Upper lobe of left lung (tissue), 6 donors: ENCODE data around the gene SUFU. TPM values are rescaled to one million over a fixed set of nuclear protein-coding genes. Genes with fewer than 3 reads are reported as not detected.

Experiments
- ATAC-seq, 2 donors: fragments of 200-7000 bp; cut with Tn5 transposase; one replicate each; pipeline ENCODE4 v1.9.1; 2022; ENCODE audit warnings: mild to moderate bottlenecking in 2 of 2, moderate library complexity in 2 of 2; ENCODE audit not compliant: low FRiP score in 2 of 2
- DNase-seq, 2 donors: peaks; one replicate each; pipeline ENCODE4 v3.0.0-alpha.2; 2019 to 2020
- H3K27ac ChIP-seq, 4 donors: fragments of 200-600 bp; sonication (generic); one replicate each; pipeline ENCODE4 v1.5.1; 2016 to 2019
- H3K27me3 ChIP-seq, 4 donors: fragments of 200-600 bp; sonication (generic); one replicate each; pipeline ENCODE4 v1.5.1; 2017 to 2019
- H3K36me3 ChIP-seq, 4 donors: fragments of 200-600 bp; sonication (generic); one replicate each; pipeline ENCODE4 v1.5.1; 2016 to 2019
- H3K4me1 ChIP-seq, 4 donors: fragments of 200-600 bp; sonication (generic); one replicate each; pipeline ENCODE4 v1.5.1; 2018 to 2019
- H3K4me3 ChIP-seq, 4 donors: fragments of 200-600 bp; sonication (generic); one replicate each; pipeline ENCODE4 v1.5.1; 2017 to 2019; ENCODE audit warnings: mild to moderate bottlenecking in 2 of 4, moderate library complexity in 1 of 4
- H3K9me3 ChIP-seq, 4 donors: fragments of 200-600 bp; sonication (generic); one replicate each; pipeline ENCODE4 v1.5.1; 2018 to 2019
- CTCF ChIP-seq, 6 experiments: fragments of 450-650 bp in 4 of 6; fragments of 200-600 bp in 2 of 6; sonication (generic) in 2 of 6; IDR thresholded peaks; one replicate each; pipeline ENCODE4 v1.5.1; 2016 to 2019; ENCODE audit warnings: antibody characterized with exemption in 6 of 6
- EP300 ChIP-seq, 4 donors: sonication (generic); formaldehyde crosslinking; IDR thresholded peaks; one replicate each; pipeline ENCODE4 v1.5.1; 2017; ENCODE audit warnings: antibody characterized with exemption in 4 of 4, control low read depth in 2 of 4
- POLR2A ChIP-seq, 4 donors: fragments of 450-650 bp; IDR thresholded peaks; one replicate each; pipeline ENCODE4 v1.5.1; 2016 to 2017; ENCODE audit warnings: antibody characterized with exemption in 4 of 4, mild to moderate bottlenecking in 2 of 4
- POLR2AphosphoS5 ChIP-seq, 2 donors: sonication (generic); formaldehyde crosslinking; IDR thresholded peaks; one replicate each; pipeline ENCODE4 v1.5.1; 2017; ENCODE audit warnings: antibody characterized with exemption in 2 of 2
- WGBS, 2 donors: methylation state at CpG; one replicate each; pipeline ENCODE4 v1.1.5; 2017 to 2018; 5-methylcytosine and 5-hydroxymethylcytosine counted together
- small RNA-seq, 4 donors: library from RNA; depleted of rRNA; stranded (forward); fragments of <200 nt; gene quantifications; one replicate each; pipeline ENCODE3, GENCODE V24; 2016
- total RNA-seq, 6 donors: library from RNA; depleted of rRNA in 4 of 6; stranded (reverse); fragments of >200 nt in 4 of 6; gene quantifications; one replicate each; pipeline versions ENCODE4 v1.1.0 to v1.2.1, GENCODE V29; 2016 to 2021
- donor health status: DM: no; HTN: no; CAD: no; lungs with moderate emphysema.
- donor health status: DM: no; HTN: yes; CAD: no; lungs with severe emphysema.

SUFU gene
- total RNA-seq, 6 donors from 2014 or later, result 4.1 to 15.7 (median 11.9) TPM

GRCh38 chr10:102682981-102683380 lies 179.2 kb downstream of the SUFU start:
- H3K27me3 ChIP-seq, result no peaks in the 10 kb centered on the region
- H3K4me1 ChIP-seq, result peaks cover 5 to 20% (median 14%) of the 10 kb centered on the region in 4 donors
- no peak overlapping the region for H3K4me3 ChIP-seq
- ATAC-seq, result no peak
- H3K9me3 ChIP-seq, result no peaks in the 10 kb centered on the region
- TF ChIP-seq POLR2AphosphoS5 (IDR thresholded peaks at IDR 0.05) (no peak), POLR2A (IDR thresholded peaks at IDR 0.05) (no peak), CTCF (IDR thresholded peaks at IDR 0.05) (no peak), EP300 (IDR thresholded peaks at IDR 0.05) (no peak)
- H3K36me3 ChIP-seq, result peaks cover 0 to 23% (median 7%) of the 10 kb centered on the region in 4 donors
- no peak for DNase-seq
- 69 to 74% methylated on average over 4 of the region's 4 CpGs for WGBS, 2 donors
- H3K27ac ChIP-seq, result no peak overlapping the region

Small RNA genes lying within 50 kb of the gene (small RNA-seq; reads per million reads assigned to genes)
- gene RNU6-43P, result 0 reads per million in 4 donors

Other genes with a start within 250 kb of the SUFU start
- gene NFKB2, start 108.3 kb upstream of the SUFU start, total RNA-seq, result 10 to 100 TPM; 31.2 to 67.6 (median 41.2) TPM
- gene PSD, start 85.2 kb upstream of the SUFU start, total RNA-seq, result 10 to 100 TPM in 2 of 6 donors, 1 to 10 TPM in 4; 1.1 to 28.3 (median 3.5) TPM
- gene FBXL15, start 83.1 kb upstream of the SUFU start, total RNA-seq, result 10 to 100 TPM; 18.5 to 70.2 (median 26.8) TPM
- gene CUEDC2, start 71.4 kb upstream of the SUFU start, total RNA-seq, result 10 to 100 TPM; 33.1 to 67.1 (median 46.5) TPM
- 10 to 100 TPM in 5 of 6 donors, 1 to 10 TPM in 1; 5.9 to 27.5 (median 15.1) TPM for gene C10orf95, start 52.4 kb upstream of the SUFU start, total RNA-seq
- gene ACTR1A, start 1.3 kb upstream of the SUFU start, total RNA-seq, result 100 to 1,000 TPM in 2 of 6 donors, 10 to 100 TPM in 4; 54.5 to 126 (median 93.2) TPM
- 100 to 1,000 TPM; 162 to 279 (median 177) TPM for gene TRIM8, start 140.5 kb downstream of the SUFU start, total RNA-seq
- 1 to 10 TPM; 4.6 to 7.9 (median 6.4) TPM for gene ARL3, start 210.4 kb downstream of the SUFU start, total RNA-seq
- 10 to 100 TPM in 2 of 6 donors, 1 to 10 TPM in 4; 3.9 to 28.3 (median 8.0) TPM for gene SFXN2, start 210.7 kb downstream of the SUFU start, total RNA-seq
- gene WBP1L, start 240.0 kb downstream of the SUFU start, total RNA-seq, result 10 to 100 TPM; 41.7 to 76.6 (median 54.7) TPM